Hypothalamus (tissue), 51 donors: ENCODE data around the gene BAIAP3.

Experiments used
- DNase-seq, 51 donors: peaks; one replicate each; lab custom pipeline; 2025; lab: John Stamatoyannopoulos, UW

The BAIAP3 gene

DNA sequence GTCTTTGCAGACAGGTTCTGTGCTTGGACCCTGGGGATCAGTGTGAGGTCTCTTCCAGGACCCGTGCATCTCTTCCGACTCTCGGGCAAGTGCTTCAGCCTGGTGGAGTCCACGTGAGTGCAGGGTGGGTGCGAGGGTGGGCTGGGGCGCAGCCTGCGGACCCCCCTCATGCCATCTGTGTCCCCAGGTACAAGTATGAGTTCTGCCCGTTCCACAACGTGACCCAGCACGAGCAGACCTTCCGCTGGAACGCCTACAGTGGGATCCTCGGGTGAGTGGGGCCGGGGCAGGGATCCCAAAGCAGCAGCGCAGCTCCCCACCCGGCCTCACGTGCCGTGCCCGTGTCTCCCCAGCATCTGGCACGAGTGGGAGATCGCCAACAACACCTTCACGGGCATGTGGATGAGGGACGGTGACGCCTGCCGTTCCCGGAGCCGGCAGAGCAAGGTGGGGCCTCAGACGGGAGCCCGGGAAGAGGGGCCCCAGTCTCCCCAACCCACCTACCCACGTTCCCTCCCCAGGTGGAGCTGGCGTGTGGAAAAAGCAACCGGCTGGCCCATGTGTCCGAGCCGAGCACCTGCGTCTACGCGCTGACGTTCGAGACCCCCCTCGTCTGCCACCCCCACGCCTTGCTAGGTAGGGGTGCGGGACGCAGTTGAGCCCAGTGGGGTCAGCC, 28.4 kb downstream of the BAIAP3 start:
- DNase-seq, result no peak

DNA sequence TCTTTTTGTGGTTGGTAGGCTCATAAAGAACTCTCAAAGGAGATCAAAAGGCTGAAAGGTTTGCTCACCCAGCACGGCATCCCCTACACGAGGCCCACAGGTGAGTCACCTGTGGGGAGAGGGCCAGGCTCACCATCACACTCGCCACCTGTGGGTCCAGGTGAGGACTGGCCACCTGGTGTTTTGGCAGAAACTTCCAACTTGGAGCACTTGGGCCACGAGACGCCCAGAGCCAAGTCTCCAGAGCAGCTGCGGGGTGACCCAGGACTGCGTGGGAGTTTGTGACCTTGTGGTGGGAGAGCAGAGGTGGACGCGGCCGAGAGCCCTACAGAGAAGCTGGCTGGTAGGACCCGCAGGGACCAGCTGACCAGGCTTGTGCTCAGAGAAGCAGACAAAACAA, 29.4 kb downstream of the BAIAP3 start:
- no peak for DNase-seq

DNA sequence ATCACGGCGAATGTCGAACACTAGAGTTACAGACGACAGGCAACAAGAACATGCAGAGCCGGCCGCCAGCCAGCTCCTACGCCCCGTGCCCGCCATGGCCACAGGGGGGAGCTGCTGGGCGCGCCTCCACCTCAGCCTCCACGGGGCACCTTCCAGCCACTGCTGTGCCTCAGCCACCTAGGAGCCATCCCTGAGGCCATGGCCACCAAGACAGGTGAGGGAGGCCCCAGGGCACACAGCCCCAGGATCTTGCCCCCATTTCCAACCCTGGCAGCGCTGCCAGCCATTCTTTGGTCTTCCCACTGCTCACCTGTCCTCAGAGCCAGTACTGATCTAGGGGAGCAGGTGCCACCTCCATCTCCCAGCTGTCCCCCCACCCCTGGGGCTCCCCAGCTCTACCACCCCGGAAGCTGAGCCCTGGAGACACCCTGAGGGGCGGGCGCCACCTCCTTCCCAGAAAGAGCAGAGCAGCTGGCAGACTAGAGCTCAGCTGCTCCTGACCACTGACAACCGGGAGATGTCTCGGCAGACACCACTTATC, 30.1 kb downstream of the BAIAP3 start:
- peak in 10 of 51 donors; percentile 9 to 47 (median 18) for DNase-seq

DNA sequence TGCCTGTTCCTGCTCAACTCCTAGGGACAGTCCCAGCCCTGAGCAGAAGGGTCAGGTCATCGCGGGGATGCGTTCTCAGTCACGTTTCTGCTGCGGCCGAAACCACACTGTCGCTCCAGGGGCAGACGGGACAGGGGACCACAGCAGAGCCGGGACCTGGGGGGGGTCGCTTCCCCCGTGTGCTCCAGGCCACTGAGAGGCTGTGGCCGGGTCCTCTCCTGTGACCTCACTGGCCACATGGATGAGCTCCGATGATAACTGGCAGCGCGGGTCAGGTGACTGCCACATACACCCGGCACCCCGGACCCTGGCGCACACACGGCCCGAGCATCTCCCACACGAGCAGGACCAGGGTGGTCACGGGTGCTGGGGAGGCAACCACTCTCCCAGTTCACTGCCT, 31.1 kb downstream of the BAIAP3 start:
- no peak for DNase-seq

DNA sequence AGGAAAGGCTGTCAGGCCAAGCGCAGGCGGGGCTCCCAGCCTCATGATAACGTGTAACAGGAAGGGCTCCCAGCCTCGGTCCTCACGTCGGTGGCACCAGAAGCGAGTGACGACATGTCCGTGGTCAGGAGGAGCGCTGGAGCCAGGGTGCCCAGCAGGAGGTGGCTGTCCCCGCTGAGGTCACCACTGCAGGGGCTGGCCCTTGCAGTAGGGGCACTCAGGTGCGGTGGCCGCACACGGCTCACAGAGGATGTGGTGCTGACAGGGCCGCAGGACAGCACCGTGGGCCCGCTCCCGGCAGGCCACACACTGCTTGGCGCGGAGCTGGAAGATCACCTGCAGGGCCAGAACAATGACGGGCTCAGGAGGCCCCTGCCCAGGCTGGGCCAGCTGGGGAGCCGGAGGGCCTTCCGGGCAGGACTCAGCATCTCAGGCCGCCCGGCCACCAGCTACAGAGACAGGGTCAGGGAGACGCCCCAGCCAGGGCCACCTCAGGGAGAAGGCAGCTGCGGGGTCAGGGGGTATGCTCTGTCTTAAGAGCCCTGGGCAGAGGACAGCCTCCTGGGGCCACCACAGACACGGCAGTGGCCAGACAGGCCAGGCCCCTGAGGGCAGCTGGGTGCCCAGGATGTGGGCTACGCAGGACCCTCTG, 32.7 kb downstream of the BAIAP3 start:
- no peak for DNase-seq

DNA sequence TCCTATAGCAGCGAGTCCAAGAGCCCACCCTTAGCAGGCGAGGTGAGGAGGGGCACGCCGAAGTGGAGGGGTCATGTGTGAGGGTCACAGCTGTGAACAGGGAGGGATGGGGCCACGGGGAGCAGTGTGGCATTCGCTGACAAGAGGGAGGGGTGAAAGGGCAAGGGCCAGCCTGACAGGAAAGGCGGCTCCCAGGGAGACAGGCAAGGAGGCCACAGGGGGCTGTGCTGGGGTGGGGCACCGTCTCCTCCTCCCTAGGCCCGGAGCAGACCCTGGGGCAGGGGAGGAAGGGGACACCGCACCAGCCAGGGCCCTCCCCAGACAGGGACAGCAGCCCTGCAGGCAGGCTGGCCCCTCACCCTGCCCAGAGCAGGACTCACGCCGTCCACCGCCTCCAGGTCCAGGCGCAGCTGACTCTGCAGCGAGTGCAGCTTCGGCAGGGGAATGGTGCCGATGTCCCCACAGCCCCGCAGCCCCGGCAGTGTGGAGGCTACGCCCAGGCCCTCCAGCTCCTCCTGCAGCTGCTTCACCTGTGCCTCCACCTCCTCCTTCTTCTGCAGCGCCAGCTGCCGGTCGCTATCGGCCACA, 33.4 kb downstream of the BAIAP3 start:
- DNase-seq, result no peak

DNA sequence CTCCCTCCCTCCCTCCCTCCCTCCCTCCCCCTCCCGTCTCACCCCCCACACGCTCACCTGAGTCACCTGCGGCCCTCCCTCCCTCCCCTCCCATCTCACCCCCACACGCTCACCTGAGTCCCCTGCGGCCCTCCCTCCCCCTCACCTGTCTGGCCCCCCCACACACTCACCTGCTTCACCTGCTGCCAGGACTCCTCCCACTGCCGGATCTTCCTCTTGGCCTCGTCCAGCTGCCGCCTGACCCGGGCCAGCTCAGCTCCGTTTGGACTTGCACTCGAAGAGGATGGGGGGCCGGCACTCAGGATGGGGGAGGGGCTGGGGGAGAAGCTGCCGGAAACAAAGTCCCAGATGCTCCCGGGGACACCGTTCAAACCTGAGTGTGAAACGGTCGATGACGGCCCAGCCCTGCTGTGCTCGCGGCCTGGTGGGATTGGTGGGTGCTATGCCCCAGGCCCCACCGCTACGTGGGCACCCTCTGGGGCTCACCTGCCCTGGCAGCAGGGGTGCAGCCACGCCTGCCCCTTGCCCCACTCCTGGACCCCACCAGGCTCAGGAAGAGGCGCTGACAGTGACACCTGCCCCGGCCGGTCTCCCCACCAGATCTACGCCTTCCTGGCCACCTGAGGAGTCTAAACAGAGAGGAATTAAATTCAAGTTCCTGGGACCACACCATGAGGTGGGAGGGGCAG, 34.2 kb downstream of the BAIAP3 start:
- DNase-seq, result no peak

DNA sequence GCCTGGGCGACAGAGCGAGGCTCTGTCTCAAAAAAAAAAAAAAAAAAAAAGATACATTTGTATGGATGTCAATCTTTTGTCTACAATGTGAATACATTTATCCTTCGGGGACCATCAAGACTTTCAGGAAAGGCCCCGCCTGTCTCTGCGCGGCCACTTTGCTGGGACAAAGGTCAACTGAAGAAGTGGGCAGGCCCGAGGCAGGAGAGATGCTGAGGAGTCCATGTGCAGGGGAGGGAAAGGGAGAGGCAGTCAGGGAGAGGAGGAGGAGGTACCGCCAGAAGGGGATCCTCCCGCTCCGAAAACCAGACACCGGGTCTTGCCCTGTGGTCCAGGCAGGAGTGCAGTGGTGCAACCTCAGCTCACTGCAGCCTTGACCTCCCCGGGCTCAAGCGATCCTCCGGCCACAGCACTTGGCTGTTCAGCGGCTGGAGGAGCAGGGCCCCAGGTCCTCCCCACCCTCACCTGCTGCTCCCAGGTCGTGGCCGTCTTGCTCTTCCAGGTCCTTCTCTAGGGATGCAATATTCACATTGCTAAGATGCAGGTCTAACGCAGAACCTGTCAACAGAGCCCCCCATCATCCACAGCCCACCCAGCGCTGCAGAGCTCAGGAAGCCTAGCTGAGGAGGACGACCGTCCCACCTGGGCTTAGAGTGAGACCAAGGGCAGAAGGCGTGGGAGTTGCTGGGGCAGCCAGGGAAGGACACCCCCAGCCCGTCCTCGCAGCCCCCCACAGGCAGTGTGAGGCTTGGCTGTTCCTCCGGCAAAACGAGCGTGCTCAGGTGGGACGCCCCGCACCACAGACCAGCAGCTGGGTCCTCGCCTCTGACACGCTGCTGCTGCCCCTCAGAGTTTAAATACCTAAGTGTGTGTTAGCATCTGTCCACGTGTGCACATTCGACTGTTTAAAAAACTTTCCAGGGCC, 37.9 kb downstream of the BAIAP3 start:
- no peak for DNase-seq

DNA sequence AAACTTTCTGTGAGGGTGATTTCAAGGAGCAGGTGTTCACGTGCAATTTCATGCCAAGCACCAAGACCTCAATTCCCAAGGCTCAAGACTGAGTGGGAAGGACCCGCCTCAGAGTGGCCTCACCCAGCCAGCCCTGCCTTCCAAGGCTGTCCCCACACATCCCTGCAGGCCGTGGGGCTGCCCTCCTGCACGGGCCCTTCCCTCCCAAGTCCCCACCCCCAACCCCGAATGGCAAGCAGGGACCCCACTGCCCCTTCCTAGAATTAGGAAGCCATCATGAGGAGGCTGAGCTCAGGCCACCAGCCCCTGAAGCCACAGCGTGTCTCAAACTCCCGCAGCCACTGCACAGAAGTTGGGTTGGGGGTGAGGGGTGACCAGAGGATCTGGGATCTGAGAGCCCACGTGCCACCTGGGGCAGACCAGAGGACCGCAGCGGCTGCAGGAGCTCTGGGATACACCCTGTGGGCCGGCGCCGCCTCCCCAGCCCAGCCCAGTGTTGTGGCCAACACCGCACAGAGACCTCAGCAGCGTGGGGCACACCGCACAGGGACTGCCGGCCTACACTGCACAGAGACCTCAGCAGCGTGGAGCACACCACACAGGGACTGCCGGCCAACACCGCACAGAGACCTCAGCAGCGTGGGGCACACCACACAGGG, 39.0 kb downstream of the BAIAP3 start:
- no peak for DNase-seq

DNA sequence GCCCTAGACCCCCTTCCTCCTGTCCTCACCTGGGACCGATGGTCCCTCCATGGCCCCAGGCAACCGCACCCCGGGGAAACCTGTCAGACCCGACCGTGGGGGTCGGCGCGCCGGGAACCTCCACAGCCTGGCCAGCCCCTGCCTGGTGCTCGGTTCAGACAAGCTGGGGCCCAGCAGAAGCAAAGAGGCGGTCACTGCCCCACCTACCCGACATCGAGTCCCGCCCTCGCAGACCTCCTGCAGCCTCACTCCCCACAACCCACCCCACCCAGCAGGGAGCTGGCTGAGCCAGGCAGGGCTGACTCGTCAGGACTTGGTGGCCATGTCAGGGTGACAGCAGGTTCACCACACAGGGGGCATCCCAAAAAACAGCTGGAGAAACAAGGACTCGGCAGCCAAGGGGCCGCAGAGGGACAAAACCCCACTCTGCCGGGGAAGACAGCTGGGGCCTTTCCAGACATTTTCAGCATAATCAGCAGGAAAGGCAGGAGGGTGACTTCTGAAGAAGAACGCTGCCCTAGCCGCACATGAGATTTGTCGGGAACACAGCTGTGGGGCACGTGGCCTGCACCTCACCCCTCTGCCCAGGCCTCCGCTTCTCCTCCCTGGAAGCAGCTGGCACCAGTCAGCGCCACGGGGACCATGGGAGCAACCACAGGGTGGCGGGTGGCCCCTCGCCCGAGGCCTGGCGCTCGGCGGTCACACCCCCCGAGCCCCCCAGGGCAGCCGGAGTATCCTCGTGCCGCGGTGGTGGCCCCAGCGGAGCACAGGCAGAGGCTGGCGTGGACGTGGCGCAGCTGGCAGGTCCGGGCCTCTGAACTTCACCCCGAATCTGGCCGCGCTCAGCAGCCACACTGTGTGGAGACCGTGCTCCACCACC, 41.2 kb downstream of the BAIAP3 start:
- DNase-seq, result no peak

DNA sequence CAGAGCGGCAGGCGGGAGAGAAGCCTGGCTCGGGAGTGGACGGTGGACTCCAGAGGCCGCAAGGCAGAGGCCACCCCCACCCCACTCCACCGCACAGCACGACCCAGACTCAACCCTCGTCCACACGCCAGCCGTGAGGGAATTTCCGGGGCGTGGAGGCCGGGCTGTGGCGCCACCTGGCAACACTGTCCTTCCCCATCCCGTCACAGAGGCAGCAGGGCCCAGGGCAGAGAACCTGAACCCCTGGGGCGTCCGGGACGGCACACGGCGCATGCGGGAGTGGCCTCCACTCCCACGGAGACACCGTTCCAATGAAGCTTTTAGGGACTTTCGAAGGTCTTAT, 41.8 kb downstream of the BAIAP3 start:
- no peak for DNase-seq

DNA sequence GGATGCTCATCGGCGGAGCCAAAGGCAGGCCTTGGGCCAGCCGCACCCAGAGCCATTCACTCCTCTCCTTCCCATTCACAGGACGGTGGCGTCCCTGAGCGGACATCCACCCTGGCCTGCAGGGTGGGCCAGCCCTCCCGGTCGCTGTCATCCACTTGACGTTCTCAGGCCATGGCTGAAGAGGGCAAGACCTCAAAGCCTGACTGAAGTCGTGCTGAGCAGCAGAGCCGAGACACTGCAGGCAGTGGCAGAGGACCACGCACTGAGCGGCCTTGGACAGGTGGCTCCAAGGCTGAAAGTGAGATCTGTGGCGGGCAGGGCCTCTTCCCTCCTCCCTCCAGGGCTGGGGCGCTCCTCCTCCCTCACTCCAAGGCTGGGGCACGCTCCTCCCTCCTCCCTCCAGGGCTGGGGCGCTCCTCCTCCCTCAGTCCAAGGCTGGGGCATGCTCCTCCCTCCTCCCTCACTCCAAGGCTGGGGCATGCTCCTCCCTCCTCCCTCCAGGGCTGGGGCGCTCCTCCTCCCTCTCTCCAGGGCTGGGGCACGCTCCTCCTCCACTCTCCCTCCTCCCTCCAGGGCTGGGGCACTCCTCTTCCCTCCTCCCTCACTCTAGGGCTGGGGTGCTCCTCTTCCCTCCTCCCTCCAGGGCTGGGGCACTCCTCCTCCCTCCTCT, 42.4 kb downstream of the BAIAP3 start:
- peak in 5 of 51 donors; percentile 5 to 27 (median 18) for DNase-seq

DNA sequence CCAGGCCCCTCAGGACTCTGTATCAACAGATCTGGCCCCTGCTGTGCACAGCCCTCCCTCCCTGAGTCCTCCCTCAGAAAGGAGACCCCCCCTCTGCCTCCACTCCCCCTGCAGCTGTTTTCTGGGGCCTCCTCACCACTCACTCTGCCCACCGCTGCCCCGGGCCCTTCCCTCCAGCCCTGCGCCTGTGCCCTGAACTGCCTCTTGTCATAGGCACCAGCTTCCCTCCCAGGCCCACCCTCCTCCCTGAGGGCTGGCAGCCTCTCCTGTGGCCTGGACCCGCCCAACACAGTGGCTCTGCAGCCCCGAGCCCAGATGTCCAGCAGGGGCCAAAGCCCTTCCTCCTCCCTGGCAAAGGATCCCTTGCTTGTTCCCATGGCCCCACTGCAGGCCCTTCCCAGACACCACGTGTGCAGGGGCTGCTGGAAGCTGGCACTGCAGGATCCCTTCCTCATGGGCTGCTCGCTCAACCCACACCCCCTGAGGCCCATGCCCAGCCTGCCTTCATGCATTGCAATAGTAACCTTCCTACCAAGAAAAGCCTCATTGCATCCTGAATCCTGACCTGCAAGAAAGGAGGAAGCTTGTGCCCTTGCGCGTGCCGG, 44.1 kb downstream of the BAIAP3 start:
- peak in 42 of 51 donors; percentile 8 to 77 (median 36) for DNase-seq

DNA sequence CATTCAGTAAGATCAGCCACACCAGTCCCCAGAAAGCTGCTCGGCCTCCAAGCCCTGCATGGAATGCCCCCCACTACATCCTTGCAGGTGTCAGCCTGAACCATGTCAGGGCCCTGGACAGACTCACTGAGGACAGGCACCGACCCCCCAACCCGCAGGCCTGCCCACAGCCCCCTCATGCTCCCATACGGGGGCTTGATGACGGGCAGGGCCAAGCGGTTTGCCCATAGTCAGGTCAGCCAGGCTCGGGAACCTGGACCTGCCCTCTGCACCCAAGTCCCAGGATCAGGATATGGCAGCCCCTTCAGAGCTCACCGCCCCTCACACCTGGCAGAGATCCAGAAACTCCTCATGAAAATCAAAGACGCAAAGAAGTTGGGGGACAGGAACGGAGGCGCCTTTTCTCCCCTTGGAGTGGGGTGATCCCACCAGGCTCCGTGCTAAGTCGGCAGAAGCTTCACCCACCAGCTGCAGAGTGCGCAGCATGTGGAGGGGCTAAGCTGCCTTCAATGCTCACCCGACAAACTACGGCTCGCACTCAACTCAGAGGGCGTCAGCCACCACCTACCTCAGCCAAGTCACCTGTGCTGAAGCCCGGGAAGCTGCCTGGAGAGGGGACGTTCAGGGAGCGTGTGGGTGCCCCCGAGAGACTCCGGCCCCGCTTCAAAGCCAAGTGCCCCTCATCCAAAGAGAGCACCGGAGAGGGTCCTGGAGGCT, 44.8 kb downstream of the BAIAP3 start:
- peak in 1 of 51 donors; percentile 2 for DNase-seq

DNA sequence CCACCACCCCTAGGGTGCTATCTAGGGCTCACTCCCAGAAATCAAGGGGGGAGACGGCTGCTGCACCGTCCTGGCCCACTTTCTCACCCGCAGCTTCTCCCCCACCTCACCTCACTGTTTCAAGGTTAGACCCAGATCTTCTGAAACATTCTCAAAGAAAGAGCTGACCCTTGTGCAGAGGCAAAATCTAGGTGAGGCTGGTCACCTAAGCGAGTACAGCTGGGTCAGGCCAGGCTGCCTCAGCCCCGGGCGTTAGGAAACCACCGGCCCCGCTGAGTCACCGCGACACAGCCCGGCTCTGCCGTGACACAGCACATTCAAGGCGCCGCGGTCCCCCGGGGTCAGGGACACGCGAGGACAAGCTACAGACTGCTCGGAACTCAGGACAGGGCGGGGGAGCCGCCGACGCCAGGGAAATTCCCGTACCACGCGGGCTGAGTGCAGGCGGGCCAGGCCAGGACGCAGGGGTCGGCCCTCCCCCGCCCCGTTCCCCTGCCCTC, 45.4 kb downstream of the BAIAP3 start:
- peak in 38 of 51 donors; percentile 1 to 81 (median 46) for DNase-seq

DNA sequence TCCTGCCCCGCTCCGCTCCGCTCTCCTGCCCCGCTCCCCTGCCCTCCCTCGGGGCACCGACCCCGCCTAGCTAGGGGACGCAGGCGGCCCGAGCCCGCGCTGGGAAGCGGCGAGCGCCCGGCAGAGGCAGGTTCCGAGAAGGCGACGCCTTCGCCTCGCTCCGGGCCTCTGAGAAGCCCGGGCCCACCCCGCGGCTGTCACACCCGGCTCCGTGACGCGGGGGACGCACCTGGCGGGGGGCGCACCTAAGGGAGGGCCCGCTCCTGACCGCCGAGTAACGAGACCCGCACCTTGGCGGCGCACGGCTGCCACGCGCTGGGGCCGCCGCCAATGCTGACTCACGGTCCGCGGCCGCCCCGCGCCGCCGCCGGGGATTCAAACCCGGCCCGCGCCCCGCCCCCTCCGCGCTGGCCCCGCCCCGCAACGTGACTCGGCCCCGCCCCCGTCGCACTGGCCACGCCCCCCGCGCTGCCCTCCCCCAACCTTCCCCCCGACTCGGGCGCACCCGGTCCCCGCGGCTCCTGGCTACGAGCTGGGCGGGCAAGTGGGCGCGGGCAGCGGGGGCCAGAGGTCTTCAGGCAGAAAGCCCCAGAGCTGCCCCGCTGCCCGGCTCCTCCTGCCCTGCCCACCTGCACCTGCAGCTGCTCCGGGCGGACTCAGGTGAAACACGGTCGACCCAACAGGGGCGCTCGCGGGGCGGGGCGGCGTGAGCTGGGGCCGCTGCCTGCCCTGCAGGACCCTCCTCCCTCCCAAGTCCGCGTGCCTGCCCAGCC, 46.0 kb downstream of the BAIAP3 start:
- DNase-seq, result peak in 25 of 51 donors; percentile 1 to 59 (median 23)
